AG04449 (cell line): ENCODE measurements around the gene PLA2G3.

Experiments
- CTCF ChIA-PET: fragments of 350-600 bp; formaldehyde crosslinking; extraction: SDS; loops from one replicate; lab custom pipeline; 2021; ENCODE audit warnings: antibody characterized with exemption; lab: Yijun Ruan, JAX
- POLR2A ChIA-PET: fragments of 400-600, 350-600 bp; formaldehyde crosslinking; extraction: SDS; loops from one replicate; lab custom pipeline; 2020; ENCODE audit warnings: antibody characterized with exemption, inconsistent platforms; lab: Yijun Ruan, JAX
- DNase-seq: peaks from one replicate; pipeline ENCODE4 v3.0.0-alpha.2; 2010; ENCODE audit warnings: low read depth, low spot score
- H3K4me3 ChIP-seq: 2 replicates; pipeline ENCODE4 v1.5.1; 2011; ENCODE audit warnings: low read depth, mild to moderate bottlenecking, control low read depth, low read length
- TF ChIP-seq, protein P1 (sequence below): IDR thresholded peaks from one replicate; pipeline ENCODE4 v1.5.1; 2011; ENCODE audit warnings: mild to moderate bottlenecking, moderate library complexity, low read length, control low read depth, inconsistent platforms; ENCODE audit not compliant: insufficient read depth; ENCODE audit errors: missing control alignments

Gene PLA2G3

DNA sequence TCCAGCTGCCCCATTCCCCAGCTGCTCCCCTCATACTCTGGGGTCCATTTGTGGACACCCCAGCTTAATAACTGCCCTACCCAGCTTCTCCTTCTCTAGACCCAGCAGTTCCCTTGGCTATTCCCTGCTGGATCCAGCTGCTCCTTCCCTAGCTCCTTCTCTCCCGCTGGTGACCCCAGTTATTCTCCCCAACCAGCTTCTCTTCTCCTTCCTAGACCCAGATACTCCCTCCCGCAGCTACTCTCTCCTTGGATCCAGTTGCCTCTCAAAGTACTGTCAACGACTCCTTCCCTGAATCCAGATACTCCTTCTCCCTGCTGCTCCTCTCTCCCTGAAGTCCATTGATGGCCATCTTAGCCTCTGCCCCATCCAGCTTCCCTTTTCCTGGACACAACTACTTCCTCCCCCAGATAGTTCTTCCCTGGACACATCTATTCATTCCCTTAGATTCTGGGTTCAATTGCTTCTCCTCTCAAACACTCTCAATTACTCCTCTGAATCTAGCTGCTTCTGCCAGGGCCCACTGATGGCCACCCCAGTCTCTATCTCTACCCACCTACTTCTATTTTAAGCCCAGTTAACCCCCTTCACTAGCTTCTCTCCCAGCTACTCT is 44.6 kb downstream of the PLA2G3 start:
- CTCF ChIA-PET: interaction anchor here (0.6 to 17.2 kb wide), 7 partner anchors 9 to 195 kb away, joined by 3 to 157 read pairs (median 4); partner anchors contain the start of gene SELENOM
- TF ChIP-seq, protein P1, sequence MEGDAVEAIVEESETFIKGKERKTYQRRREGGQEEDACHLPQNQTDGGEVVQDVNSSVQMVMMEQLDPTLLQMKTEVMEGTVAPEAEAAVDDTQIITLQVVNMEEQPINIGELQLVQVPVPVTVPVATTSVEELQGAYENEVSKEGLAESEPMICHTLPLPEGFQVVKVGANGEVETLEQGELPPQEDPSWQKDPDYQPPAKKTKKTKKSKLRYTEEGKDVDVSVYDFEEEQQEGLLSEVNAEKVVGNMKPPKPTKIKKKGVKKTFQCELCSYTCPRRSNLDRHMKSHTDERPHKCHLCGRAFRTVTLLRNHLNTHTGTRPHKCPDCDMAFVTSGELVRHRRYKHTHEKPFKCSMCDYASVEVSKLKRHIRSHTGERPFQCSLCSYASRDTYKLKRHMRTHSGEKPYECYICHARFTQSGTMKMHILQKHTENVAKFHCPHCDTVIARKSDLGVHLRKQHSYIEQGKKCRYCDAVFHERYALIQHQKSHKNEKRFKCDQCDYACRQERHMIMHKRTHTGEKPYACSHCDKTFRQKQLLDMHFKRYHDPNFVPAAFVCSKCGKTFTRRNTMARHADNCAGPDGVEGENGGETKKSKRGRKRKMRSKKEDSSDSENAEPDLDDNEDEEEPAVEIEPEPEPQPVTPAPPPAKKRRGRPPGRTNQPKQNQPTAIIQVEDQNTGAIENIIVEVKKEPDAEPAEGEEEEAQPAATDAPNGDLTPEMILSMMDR: no peak
- POLR2A ChIA-PET: interaction anchor here (0.8 to 1.6 kb wide), 4 partner anchors 9 to 127 kb away, joined by 3 to 12 read pairs (median 6); partner anchors contain the start of genes MORC2, SMTN and TUG1
- H3K4me3 ChIP-seq: no peak overlapping the region
- no peak for DNase-seq

DNA sequence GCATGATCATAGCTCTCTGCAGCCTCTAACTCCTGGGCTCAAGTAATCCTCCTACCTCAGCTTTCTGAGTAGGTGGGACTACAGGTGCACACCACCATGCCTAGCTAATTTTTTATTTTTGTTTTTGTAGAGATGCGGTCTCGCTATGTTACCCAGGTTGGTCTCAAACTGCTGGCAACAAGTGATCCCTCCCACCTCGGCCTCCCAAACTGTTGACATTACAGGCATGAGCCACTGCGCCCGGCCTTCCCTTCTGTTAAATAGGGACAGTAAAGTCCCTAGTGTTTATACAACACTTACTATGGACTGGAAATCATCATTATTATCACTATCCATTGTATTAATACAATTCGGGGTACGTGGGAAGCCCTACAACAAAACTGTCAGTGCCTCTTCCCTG is 45.6 kb downstream of the PLA2G3 start:
- POLR2A ChIA-PET: interaction anchor here (1.2 to 1.6 kb wide), 4 partner anchors 7 to 14 kb away, joined by 3 to 10 read pairs (median 6); partner anchors contain the start of gene SMTN
- TF ChIP-seq, protein P1: no peak
- CTCF ChIA-PET: interaction anchor here (2.9 to 17.2 kb wide), 3 partner anchors 10 to 54 kb away, joined by 11 to 157 read pairs (median 68); partner anchors contain the start of gene SELENOM
- no peak overlapping the region for H3K4me3 ChIP-seq
- DNase-seq: no peak

DNA sequence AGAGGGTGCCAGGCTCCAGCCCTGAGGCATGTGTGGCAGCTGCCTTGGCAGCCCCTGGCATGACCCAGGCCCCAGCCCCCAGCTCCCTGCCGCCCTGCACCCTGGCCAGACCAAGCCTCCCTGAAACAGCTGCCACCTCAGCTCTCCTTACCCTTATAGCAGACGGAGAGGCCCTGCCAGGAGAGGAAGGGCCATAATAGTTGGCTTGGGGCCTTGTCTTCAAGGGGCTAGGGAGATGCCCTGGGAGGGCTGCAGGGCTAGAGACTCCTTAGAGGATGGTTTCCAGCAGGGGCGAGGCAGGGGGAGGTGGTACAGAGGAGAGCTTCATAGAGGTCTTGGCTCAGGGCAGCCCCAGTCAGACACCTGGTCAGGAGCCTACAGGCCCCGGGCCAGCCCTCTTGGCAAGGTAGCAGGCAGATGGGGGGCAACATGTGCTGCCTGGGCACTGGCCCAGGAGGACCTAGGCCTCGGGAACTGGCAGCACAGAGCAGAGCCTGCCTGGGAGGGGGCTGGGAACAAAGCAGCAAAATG is 46.2 kb downstream of the PLA2G3 start:
- ChIA-PET POLR2A (interaction anchor here (0.9 to 1.6 kb wide), 4 partner anchors 8 to 13 kb away, joined by 3 to 10 read pairs (median 4); partner anchors contain the start of gene SMTN), CTCF (interaction anchor here (1.8 to 17.2 kb wide), 3 partner anchors 10 to 55 kb away, joined by 7 to 157 read pairs (median 68); partner anchors contain the start of gene SELENOM)
- DNase-seq: no peak
- TF ChIP-seq, protein P1: no peak
- H3K4me3 ChIP-seq: no peak overlapping the region

DNA sequence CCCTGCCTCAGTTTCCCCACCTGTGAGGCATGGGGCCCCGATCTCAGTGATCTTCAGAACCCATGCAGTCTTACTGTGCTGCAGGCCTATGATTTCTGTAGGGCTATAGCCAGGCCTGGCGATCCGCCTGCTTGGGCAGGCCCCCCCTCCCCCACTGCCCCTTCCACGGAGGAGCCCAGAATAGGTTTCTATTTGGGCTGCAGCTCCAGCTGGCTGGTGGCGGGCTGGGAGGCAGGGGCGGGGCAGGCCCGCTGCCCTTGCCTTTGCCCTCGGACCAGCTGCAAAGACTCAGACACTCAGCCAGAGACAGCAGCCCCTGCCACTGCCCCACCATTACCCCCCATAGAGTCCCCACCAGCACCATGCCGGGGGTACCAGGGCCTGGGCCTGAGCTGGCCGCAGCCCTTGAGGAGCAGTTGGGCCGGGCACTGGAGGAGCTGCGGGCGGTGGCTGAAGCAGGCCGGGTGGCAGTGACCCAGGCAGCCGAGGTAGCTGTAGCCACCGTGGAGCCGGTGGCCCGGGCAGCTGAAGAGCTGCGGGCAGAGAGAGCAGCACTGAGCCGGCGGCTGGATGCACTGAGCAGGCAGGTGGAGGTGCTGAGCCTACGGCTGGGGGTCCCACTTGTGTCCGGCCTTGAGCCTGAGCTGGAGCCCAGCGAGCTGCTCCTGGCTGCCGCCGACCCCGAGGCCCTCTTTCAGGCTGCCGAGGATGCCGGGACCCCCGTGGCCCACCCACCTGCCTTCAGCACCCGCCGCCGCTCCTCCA is 47.0 kb downstream of the PLA2G3 start:
- TF ChIP-seq, protein P1: no peak
- ChIA-PET CTCF (interaction anchor here (1.5 to 17.2 kb wide), 5 partner anchors 9 to 146 kb away, joined by 4 to 157 read pairs (median 37); partner anchors contain the start of gene SELENOM), POLR2A (interaction anchor here (0.9 to 1.6 kb wide), 3 partner anchors 8 to 11 kb away, joined by 3 to 10 read pairs (median 4); no protein-coding TSS in a partner anchor)
- DNase-seq: no peak
- no peak overlapping the region for H3K4me3 ChIP-seq

DNA sequence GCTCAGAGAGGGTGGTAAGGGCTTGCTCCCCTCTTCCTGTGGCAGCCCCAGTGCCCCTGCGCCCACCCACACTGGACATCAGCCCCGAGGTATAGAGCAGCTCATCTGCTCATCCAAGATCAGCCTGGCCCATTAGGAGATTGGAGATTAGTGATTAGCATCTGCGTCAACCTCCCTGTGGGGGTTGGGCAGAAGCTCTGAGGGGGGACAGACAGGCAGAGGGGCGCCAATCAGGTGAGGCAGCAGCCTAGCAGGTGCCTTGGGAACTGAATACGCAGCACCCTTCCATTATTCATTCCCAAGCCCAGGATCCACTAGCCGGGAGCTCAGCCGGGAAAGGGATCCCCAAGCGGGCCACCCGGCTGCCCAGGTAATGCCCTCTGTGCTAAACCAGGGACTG is 48.1 kb downstream of the PLA2G3 start:
- ChIA-PET POLR2A (no interaction called here), CTCF (interaction anchor here (1.5 to 17.2 kb wide), 6 partner anchors 8 to 145 kb away, joined by 4 to 157 read pairs (median 24); partner anchors contain the start of gene SELENOM)
- TF ChIP-seq, protein P1: no peak
- H3K4me3 ChIP-seq: no peak overlapping the region
- no peak for DNase-seq
